Stimulated activated CD4-positive, alpha-beta T cell treated with anti-CD3 and anti-CD28 coated beads, Interleukin-4, amount 100 ng/mL, for 1 hour (primary cell): ENCODE measurements around the gene AHI1.

ENCODE experiments used
- DNase-seq: peaks from one replicate; pipeline ENCODE4 v3.0.0-alpha.2; 2020

The AHI1 gene

GRCh38 chr6:135449246-135449645 lies 48.3 kb downstream of the AHI1 start:
- no peak for DNase-seq

- DNase-seq: no peak
Observed at GRCh38 chr6:135440087-135440792, 57.3 kb downstream of the AHI1 start.

GRCh38 chr6:135439549-135439948 lies 58.0 kb downstream of the AHI1 start:
- no peak for DNase-seq

- no peak for DNase-seq
Observed at GRCh38 chr6:135438907-135439535, 58.5 kb downstream of the AHI1 start.

GRCh38 chr6:135434991-135435390 lies 62.5 kb downstream of the AHI1 start:
- DNase-seq: no peak

GRCh38 chr6:135434095-135434494 lies 63.4 kb downstream of the AHI1 start:
- DNase-seq: no peak

DNA sequence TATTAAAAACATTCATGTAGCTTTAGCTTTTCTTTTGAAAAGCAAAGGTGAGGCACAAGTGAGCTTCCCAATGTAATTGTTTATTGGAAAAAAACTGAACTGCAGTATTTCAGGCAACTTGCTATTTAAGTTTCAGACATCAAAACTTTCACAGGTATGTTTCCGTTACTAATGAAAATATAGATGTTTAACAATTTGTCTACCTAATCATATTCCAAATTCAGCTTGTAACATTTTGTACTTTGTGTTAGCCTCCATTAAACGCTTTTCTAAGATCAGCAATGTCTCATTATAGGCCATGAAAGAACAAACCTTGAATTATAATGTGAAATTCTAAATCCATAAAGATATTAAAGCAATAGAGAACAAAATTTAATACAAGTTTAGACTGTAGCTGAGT lies 69.5 kb downstream of the AHI1 start:
- no peak for DNase-seq

DNA sequence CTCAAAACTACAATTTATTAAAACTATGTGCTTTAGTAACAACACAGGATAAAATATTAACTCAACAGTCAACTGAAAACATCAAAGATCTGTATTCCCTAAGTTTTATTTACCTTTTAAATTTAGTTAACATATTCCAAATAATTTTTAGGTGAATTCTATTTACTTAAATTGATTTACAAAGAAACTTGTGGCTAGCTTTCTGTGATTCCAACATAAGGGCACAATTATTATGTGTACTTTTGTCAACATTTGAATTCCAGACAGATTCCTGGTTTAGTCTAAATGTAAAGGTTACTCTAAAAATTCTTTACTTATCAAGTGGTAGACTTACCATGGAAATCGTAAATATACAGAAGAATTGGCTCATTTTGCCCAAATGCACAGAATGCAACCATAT lies 70.7 kb downstream of the AHI1 start:
- DNase-seq: no peak

- DNase-seq: no peak
Observed at GRCh38 chr6:135424385-135424784, 73.2 kb downstream of the AHI1 start.

- DNase-seq: no peak
Observed at GRCh38 chr6:135423649-135424128, 73.9 kb downstream of the AHI1 start.

DNA sequence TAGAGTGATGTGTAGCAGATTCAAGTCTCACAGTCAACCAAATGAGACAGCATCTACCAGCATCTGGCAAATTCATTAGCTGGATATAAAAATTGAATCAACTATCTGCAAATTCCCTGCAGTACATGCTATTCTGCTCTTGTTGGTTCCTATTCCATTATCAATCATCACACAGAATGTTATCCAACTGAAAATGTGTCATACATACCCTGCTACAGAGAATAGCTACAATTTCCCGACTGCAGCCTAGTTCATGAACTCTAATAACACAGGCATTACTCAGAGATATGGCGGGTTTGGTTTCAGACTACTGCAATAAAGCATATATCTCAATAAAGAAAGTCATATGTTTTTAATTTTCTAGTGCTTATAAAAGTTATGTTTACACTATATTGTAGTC lies 78.4 kb downstream of the AHI1 start:
- DNase-seq: no peak

DNA sequence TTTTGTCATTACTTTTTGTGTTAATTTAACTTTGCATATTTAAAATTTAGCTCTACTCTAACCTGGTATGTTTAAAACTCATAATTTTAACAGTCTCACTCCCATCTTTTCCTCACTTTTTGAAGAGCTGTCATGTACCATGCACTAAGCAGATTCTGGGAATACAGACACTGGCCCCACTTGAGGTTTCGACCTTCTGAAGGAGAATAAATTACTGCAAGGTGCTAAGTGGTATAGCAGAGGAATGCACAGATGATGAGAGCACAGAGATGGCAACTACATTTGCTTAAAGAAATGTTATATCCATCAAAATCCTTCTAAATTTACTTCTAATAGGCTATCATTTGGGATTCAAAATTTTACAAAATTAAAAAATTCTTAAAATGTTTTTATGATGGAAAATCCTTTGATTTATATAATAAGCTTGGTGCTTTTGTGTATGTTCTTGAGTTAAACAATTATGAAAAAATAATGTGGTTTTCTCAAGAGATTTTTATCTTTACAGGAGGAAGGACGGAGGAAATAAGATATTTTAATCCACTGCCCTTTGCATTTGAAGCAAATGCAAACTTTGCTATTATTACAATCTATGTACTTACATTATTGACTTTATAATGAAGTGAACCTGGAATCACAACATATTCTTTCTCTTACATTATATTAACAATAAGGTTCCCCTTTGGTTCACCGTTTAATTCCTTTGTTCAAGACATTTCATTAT lies 79.3 kb downstream of the AHI1 start:
- DNase-seq: no peak

- no peak for DNase-seq
Observed at GRCh38 chr6:135412761-135413160, 84.8 kb downstream of the AHI1 start.

DNA sequence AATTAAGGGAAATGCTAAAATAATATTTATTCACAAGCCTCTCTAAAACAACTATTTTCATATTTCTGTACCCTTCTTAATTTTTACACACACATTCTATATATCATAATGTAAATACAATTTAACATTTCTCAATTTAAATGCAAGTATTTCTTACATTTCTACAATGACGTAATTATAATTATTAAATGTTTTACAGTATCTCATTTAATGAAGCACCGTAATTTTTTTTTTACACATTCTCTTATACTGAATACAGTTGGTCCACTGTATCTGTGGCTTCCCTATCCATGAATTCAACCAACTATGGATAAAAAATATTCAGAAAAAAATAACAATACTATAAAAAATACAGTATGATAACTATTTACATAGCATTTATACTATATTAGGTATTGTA lies 85.7 kb downstream of the AHI1 start:
- DNase-seq: no peak

DNA sequence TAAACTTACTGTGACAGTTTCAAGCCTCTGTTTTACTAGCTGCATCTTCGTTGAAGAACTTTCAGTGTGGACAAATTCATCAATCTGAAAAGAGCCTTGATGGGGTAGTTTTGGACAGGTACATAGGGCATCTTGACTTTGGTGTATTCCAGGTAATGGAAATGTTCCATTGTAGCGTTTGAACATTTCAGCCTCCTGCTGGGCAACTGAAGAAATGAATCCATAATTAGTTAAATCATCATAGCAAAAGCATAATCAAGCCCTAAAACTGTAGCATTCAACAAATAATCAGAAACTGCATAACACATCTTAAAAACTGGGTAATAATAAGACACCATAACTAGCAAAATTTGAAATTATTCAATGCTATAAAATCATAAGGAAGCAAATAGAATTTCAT lies 86.2 kb downstream of the AHI1 start:
- DNase-seq: no peak

- DNase-seq: no peak
Observed at GRCh38 chr6:135410856-135411255, 86.7 kb downstream of the AHI1 start.

GRCh38 chr6:135403584-135403983 lies 94.0 kb downstream of the AHI1 start:
- no peak for DNase-seq

- DNase-seq: no peak
Observed at GRCh38 chr6:135402311-135402710, 95.2 kb downstream of the AHI1 start.

GRCh38 chr6:135397172-135397952 lies 100.2 kb downstream of the AHI1 start:
- no peak for DNase-seq

DNA sequence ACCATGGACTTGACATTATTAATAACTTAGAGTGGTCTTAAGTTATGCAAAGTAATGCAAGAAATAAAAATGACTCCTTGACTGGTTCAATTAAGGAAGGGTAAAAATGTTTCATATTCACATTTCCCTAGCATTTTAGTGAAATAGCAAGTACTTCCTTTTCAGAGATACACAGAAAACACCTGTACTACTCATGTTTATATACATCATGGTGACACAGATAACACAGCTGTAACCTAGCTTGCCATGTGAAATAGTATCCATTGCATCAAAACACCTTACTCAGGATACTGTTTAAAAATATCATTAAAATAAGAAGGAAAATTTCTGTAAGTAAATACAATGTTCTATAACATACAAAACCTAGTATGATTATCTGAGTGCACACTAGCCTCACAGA lies 102.4 kb downstream of the AHI1 start:
- no peak for DNase-seq

GRCh38 chr6:135393289-135393688 lies 104.3 kb downstream of the AHI1 start:
- DNase-seq: no peak

DNA sequence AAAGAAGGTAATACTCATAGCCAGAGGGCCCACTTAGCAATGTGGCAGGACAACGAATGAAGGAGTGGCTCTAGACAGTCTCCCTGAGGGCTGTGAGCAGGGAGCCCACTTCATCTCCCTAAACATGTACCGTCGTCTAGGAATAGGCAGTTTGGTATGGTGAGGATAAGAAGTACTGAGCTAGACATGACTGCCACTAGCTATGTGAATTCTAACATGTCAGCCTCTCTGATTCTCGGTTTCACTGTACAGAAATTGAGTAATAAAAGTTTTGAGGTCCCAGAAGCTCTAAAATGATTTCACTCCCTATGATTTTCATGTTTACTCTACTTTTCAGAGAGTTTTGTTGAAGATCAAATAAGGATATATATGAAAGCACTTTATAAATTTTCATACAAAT lies 107.1 kb downstream of the AHI1 start:
- no peak for DNase-seq

GRCh38 chr6:135385299-135385698 lies 112.2 kb downstream of the AHI1 start:
- DNase-seq: no peak
